Neural cell (in vitro differentiated cells): ENCODE data around the gene FHIT. TPM values are rescaled to one million over a fixed set of nuclear protein-coding genes. Genes with fewer than 3 reads are reported as not detected.

ENCODE experiments used
- H2AFZ ChIP-seq: fragments of 200-600, 300-800 bp; sonication (generic), shearing (Covaris generic); 2 replicates; pipeline ENCODE4 v1.6.0; 2014; ENCODE audit warnings: low read depth, mild to moderate bottlenecking, antibody characterized with exemption, low read length, moderate library complexity
- H3F3A ChIP-seq: fragments of 200-600 bp; shearing (Covaris generic); 2 replicates; pipeline ENCODE4 v1.6.1; 2016; ENCODE audit warnings: mild to moderate bottlenecking, moderate library complexity, mixed read lengths, antibody characterized with exemption, low read length; ENCODE audit not compliant: insufficient read depth, poor library complexity, severe bottlenecking
- H3K27ac ChIP-seq: fragments of 200-600, 300-800 bp; sonication (generic), shearing (Covaris generic); 2 replicates; pipeline ENCODE4 v1.5.1; 2014; ENCODE audit warnings: mild to moderate bottlenecking, low read length, moderate library complexity
- H3K27me3 ChIP-seq: fragments of 300-800, 200-600 bp; sonication (generic), shearing (Covaris generic); 2 replicates; pipeline ENCODE4 v1.6.0; 2014; ENCODE audit warnings: mild to moderate bottlenecking, low read depth, low read length, moderate library complexity; ENCODE audit not compliant: insufficient read depth
- H3K36me3 ChIP-seq: fragments of 300-800, 200-600 bp; sonication (generic), shearing (Covaris generic); 2 replicates; pipeline ENCODE4 v1.5.1; 2014; ENCODE audit warnings: mild to moderate bottlenecking, antibody characterized with exemption, low read length, moderate library complexity; ENCODE audit not compliant: insufficient read depth
- H3K4me2 ChIP-seq: fragments of 300-800, 200-600 bp; sonication (generic), shearing (Covaris generic); 2 replicates; pipeline ENCODE4 v1.6.0; 2014; ENCODE audit warnings: mild to moderate bottlenecking, low read length
- H3K4me3 ChIP-seq: fragments of 300-800, 200-600 bp; sonication (generic), shearing (Covaris generic); 2 replicates; pipeline ENCODE4 v1.5.1; 2014; ENCODE audit warnings: mild to moderate bottlenecking, low read length, moderate library complexity
- H3K79me2 ChIP-seq: fragments of 200-600 bp; shearing (Covaris generic); replicated peaks from 2 replicates; pipeline ENCODE4 v1.6.0; 2014; ENCODE audit warnings: mild to moderate bottlenecking, low read length, moderate library complexity; ENCODE audit not compliant: insufficient read depth
- H3K9ac ChIP-seq: fragments of 300-800, 200-600 bp; sonication (generic), shearing (Covaris generic); 2 replicates; pipeline ENCODE4 v1.6.1; 2016; ENCODE audit warnings: mild to moderate bottlenecking, low read length, mixed read lengths
- H3K9me2 ChIP-seq: fragments of 200-600 bp; shearing (Covaris generic); 2 replicates; pipeline ENCODE4 v1.6.1; 2016; ENCODE audit warnings: mild to moderate bottlenecking, low read length, mixed read lengths; ENCODE audit not compliant: insufficient read depth
- H3K9me3 ChIP-seq: fragments of 200-600, 300-800 bp; sonication (generic), shearing (Covaris generic); 2 replicates; pipeline ENCODE4 v1.6.1; 2016; ENCODE audit warnings: mild to moderate bottlenecking, mixed run types, low read length, moderate library complexity, mixed read lengths
- H4K20me1 ChIP-seq: fragments of 200-600 bp; shearing (Covaris generic); 2 replicates; pipeline ENCODE4 v1.6.1; 2016; ENCODE audit warnings: mild to moderate bottlenecking, mixed run types; ENCODE audit not compliant: insufficient read depth
- EP300 ChIP-seq: fragments of 450-650 bp; conservative IDR thresholded peaks from 2 replicates; pipeline ENCODE4 v1.6.1; 2014; ENCODE audit warnings: antibody characterized with exemption, mild to moderate bottlenecking, moderate library complexity; ENCODE audit not compliant: poor library complexity, severe bottlenecking
- EZH2 ChIP-seq: fragments of 200-600, 300-800 bp; shearing (Covaris generic), sonication (generic); IDR thresholded peaks from 2 replicates; pipeline ENCODE4 v1.6.1; 2014; ENCODE audit warnings: antibody characterized with exemption, low read length, borderline replicate concordance, mild to moderate bottlenecking; ENCODE audit not compliant: insufficient read depth, poor library complexity, severe bottlenecking
- MXI1 ChIP-seq: fragments of 450-650 bp; conservative IDR thresholded peaks from 2 replicates; pipeline ENCODE4 v1.6.1; 2014; ENCODE audit warnings: antibody characterized with exemption, mild to moderate bottlenecking; ENCODE audit not compliant: poor library complexity, severe bottlenecking
- POLR2AphosphoS5 ChIP-seq: IDR thresholded peaks from 2 replicates; pipeline ENCODE4 v1.6.1; 2012
- RAD21 ChIP-seq: fragments of 450-650 bp; conservative IDR thresholded peaks from 2 replicates; pipeline ENCODE4 v1.6.1; 2014; ENCODE audit warnings: antibody characterized with exemption, mild to moderate bottlenecking, moderate library complexity
- SMC3 ChIP-seq: fragments of 450-650 bp; conservative IDR thresholded peaks from 2 replicates; pipeline ENCODE4 v1.6.1; 2014; ENCODE audit warnings: antibody characterized with exemption, mild to moderate bottlenecking, moderate library complexity; ENCODE audit not compliant: poor library complexity
- TAF1 ChIP-seq: IDR thresholded peaks from 2 replicates; pipeline ENCODE4 v1.6.1; 2012; ENCODE audit warnings: low read depth
- polyA plus RNA-seq: library from polyadenylated mRNA; depleted of rRNA; stranded (reverse); fragments of >200 nt; gene quantifications from 2 replicates; pipeline ENCODE4 v1.2.3, GENCODE V29; 2014
- TF ChIP-seq, protein P1 (sequence below): IDR thresholded peaks from 2 replicates; pipeline ENCODE4 v1.6.1; 2012; ENCODE audit warnings: borderline replicate concordance
- TF ChIP-seq, protein P2 (sequence below): fragments of 450-650 bp; IDR thresholded peaks from 2 replicates; pipeline ENCODE4 v1.5.1; 2014; ENCODE audit warnings: antibody characterized with exemption, mild to moderate bottlenecking, moderate library complexity; ENCODE audit not compliant: poor library complexity, severe bottlenecking

Gene FHIT
- polyA plus RNA-seq, 1 donor from 2014 or later = not detected

- no peaks in the 10 kb centered on the region for H3K9me2 ChIP-seq
- no peak overlapping the region for H3K9ac ChIP-seq
- H3K27ac ChIP-seq = peak overlapping the region; percentile 3
- no peaks in the 10 kb centered on the region for H3F3A ChIP-seq
- H2AFZ ChIP-seq = no peak overlapping the region
- H3K9me3 ChIP-seq = peaks cover 2% of the 10 kb centered on the region
- no peak for TF ChIP-seq RAD21
- peak; percentile 46 for TF ChIP-seq POLR2AphosphoS5
- no peak for TF ChIP-seq EZH2
- TF ChIP-seq, protein P1, sequence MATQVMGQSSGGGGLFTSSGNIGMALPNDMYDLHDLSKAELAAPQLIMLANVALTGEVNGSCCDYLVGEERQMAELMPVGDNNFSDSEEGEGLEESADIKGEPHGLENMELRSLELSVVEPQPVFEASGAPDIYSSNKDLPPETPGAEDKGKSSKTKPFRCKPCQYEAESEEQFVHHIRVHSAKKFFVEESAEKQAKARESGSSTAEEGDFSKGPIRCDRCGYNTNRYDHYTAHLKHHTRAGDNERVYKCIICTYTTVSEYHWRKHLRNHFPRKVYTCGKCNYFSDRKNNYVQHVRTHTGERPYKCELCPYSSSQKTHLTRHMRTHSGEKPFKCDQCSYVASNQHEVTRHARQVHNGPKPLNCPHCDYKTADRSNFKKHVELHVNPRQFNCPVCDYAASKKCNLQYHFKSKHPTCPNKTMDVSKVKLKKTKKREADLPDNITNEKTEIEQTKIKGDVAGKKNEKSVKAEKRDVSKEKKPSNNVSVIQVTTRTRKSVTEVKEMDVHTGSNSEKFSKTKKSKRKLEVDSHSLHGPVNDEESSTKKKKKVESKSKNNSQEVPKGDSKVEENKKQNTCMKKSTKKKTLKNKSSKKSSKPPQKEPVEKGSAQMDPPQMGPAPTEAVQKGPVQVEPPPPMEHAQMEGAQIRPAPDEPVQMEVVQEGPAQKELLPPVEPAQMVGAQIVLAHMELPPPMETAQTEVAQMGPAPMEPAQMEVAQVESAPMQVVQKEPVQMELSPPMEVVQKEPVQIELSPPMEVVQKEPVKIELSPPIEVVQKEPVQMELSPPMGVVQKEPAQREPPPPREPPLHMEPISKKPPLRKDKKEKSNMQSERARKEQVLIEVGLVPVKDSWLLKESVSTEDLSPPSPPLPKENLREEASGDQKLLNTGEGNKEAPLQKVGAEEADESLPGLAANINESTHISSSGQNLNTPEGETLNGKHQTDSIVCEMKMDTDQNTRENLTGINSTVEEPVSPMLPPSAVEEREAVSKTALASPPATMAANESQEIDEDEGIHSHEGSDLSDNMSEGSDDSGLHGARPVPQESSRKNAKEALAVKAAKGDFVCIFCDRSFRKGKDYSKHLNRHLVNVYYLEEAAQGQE = peak; percentile 20
- no peak for TF ChIP-seq MXI1
- TF ChIP-seq, protein P2, sequence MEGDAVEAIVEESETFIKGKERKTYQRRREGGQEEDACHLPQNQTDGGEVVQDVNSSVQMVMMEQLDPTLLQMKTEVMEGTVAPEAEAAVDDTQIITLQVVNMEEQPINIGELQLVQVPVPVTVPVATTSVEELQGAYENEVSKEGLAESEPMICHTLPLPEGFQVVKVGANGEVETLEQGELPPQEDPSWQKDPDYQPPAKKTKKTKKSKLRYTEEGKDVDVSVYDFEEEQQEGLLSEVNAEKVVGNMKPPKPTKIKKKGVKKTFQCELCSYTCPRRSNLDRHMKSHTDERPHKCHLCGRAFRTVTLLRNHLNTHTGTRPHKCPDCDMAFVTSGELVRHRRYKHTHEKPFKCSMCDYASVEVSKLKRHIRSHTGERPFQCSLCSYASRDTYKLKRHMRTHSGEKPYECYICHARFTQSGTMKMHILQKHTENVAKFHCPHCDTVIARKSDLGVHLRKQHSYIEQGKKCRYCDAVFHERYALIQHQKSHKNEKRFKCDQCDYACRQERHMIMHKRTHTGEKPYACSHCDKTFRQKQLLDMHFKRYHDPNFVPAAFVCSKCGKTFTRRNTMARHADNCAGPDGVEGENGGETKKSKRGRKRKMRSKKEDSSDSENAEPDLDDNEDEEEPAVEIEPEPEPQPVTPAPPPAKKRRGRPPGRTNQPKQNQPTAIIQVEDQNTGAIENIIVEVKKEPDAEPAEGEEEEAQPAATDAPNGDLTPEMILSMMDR = no peak
- TF ChIP-seq SMC3 = peak; percentile 24
- peak; percentile 12 for TF ChIP-seq EP300
- no peak for TF ChIP-seq TAF1
- no peak overlapping the region for H3K4me3 ChIP-seq
- no peaks in the 10 kb centered on the region for H3K27me3 ChIP-seq
- H3K4me2 ChIP-seq = no peak overlapping the region
- H3K79me2 ChIP-seq = no peaks in the 10 kb centered on the region
- H4K20me1 ChIP-seq = no peaks in the 10 kb centered on the region
- no peaks in the 10 kb centered on the region for H3K36me3 ChIP-seq
Observed at GRCh38 chr3:60980342-60980692, 270.9 kb downstream of the FHIT start.

GRCh38 chr3:60979461-60980341, 271.6 kb downstream of the FHIT start:
- no peaks in the 10 kb centered on the region for H3K27me3 ChIP-seq
- H3K9me3 ChIP-seq = peaks cover 2% of the 10 kb centered on the region
- H3K27ac ChIP-seq = peak overlapping the region; percentile 3
- no peak for TF ChIP-seq EZH2
- TF ChIP-seq, protein P1 = peak; percentile 64
- TF ChIP-seq RAD21 = no peak
- peak; percentile 40 for TF ChIP-seq POLR2AphosphoS5
- TF ChIP-seq EP300 = peak; percentile 67
- no peak for TF ChIP-seq SMC3
- TF ChIP-seq MXI1 = no peak
- TF ChIP-seq, protein P2 = no peak
- TF ChIP-seq TAF1 = no peak
- no peaks in the 10 kb centered on the region for H3K9me2 ChIP-seq
- H3K9ac ChIP-seq = no peak overlapping the region
- H3K4me3 ChIP-seq = peak overlapping the region; percentile 11
- H3F3A ChIP-seq = no peaks in the 10 kb centered on the region
- no peaks in the 10 kb centered on the region for H3K36me3 ChIP-seq
- no peaks in the 10 kb centered on the region for H4K20me1 ChIP-seq
- no peaks in the 10 kb centered on the region for H3K79me2 ChIP-seq
- H2AFZ ChIP-seq = no peak overlapping the region
- H3K4me2 ChIP-seq = no peak overlapping the region
